Stimulated activated memory B cell treated with anti-CD40 and anti-IgM and Interleukin-4, amounts not matched to agents 10 μg/mL and 1 μg/mL and 100 μg/mL, for 72 hours (primary cell): ENCODE results near the gene LYAR.

Source experiments
- ATAC-seq: fragments of 150-1000 bp; cut with Tn5 transposase; 2 replicates; pipeline ENCODE4 v1.10.0; 2021
- H3K27ac Mint-ChIP-seq: one replicate; pipeline ENCODE4 v1.8.0; 2022; ENCODE audit warnings: mild to moderate bottlenecking, mixed read lengths
- H3K27me3 Mint-ChIP-seq: one replicate; pipeline ENCODE4 v1.8.0; 2022; ENCODE audit warnings: mixed read lengths
- H3K36me3 Mint-ChIP-seq: one replicate; pipeline ENCODE4 v1.8.0; 2022; ENCODE audit warnings: mixed read lengths
- H3K4me1 Mint-ChIP-seq: one replicate; pipeline ENCODE4 v1.8.0; 2022; ENCODE audit warnings: mixed read lengths
- H3K4me3 Mint-ChIP-seq: one replicate; pipeline ENCODE4 v1.8.0; 2022; ENCODE audit warnings: mild to moderate bottlenecking, moderate library complexity, mixed read lengths
- H3K9me3 Mint-ChIP-seq: one replicate; pipeline ENCODE4 v1.8.0; 2022; ENCODE audit warnings: mixed read lengths

LYAR gene

GRCh38 chr4:4225915-4226605 lies 63.9 kb downstream of the LYAR start:
- Mint-ChIP-seq H3K36me3 (peaks cover 5% of the 10 kb centered on the region), H3K27me3 (peaks cover 81% of the 10 kb centered on the region), H3K4me1 (peaks cover 10% of the 10 kb centered on the region), H3K9me3 (peaks cover 5% of the 10 kb centered on the region), H3K4me3 (peak overlapping the region; percentile 13), H3K27ac (no peak overlapping the region)
- no peak for ATAC-seq
